GM18517 (cell line): Measurements from ENCODE around the gene CRY1.

Experiments used
- ATAC-seq: cut with Tn5 transposase; IDR thresholded peaks from one replicate; pipeline ENCODE4 v1.9.1; 2021; ENCODE audit warnings: mild to moderate bottlenecking, moderate library complexity; ENCODE audit not compliant: unreplicated experiment

Gene CRY1

DNA sequence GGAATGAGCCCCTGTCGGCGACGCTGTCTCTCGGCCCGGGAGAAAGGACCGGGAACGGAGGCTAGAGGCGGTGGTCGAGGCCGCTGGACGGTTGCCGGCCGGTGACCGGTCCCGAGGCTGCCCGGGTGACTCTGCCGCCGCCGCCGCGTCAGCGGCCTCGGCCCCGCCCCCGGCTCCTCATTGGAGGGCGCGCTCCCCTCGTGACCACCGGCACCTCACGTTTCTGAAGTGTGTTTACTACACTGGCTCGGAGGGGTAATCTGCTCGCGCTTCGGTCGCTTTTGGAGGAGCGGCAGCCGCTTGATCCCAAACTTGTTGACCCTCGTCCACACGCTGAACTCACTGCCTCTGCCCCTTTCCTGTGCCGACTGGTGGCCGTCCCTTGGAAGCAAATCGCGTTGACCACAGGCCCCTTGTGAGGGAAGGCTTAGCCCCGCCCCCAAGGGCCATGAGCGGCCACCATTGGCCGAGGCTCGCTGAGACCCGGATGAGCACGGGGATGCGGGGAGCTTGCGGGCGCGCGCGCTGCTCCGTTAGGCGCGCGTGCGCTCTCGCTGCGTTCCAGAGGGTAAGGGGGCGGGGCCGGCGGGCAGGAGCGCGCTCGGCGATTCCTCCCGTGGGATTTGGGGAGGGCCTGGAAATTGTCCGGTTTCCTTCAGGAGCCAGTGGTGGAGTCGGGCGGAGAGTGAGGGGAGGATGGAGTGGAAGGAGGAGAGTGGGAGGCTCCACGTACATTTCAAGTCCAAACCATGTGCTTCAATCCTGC lies at the start of gene CRY1:
Gene CRY1, minus strand, starts transcription at position 133 of the 766 bp plus-strand sequence. CDS start 588 bp downstream, outside the sequence.
- ATAC-seq = peak; percentile 85

DNA sequence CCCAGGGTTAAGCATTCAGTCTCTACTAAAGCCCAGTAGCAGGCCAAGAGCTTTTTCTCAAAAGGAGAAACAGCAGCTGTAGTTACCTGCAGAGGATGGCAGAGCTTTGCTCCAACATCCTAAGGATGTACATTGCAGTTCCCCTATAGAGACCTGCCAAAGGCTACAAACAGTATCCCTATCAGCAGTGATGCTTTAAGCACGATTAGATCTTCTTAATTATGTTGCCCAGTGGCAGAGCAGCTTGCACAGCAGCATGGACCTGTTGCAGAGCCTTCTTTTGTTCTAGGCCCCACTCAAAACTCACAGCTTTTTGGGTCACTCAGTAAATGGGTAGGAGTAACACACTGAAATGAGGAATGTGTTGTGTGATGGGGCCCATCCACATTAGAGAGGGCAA lies 46.4 kb upstream of the CRY1 start:
- ATAC-seq = no peak

DNA sequence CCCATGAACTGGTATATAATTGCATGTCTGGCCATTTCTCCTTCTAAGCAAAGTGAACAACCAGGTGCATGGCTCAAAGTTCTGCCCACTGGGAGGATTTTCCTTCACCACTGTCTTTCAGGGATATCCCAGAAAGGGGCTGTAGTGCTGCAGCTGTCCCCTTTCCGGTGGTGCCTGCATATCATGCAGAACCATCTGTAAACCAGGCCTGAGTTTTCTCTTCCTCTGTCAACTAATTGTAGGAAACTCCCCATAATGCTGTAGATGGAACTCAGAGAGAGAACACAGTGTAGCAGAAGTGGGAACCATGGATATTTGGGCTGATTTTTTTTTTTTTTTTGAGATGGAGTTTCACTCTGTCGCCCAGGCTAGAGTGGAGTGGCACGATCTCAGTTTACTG lies 45.6 kb upstream of the CRY1 start:
- no peak for ATAC-seq

DNA sequence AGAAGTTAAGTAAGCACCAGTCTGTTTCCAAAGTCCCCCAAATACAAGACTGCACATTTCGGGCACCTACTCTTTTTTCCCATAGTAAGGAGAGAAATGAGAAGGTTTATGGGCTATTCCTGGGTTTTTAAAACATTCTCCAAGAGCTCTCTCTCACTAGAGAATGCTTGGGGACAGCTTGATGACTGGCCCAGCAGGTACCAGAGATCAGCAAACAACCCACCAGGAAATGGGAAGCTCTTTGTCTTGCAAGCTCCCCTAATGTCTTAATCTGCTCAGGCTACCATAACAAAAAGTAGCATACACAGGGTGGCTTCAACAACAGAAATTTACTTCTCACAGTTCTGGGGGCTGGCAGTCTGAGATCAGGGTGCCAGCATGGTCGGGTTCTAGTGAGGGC lies 41.8 kb upstream of the CRY1 start:
- ATAC-seq = no peak

GRCh38 chr12:107134558-107134957 lies 41.2 kb upstream of the CRY1 start:
- no peak for ATAC-seq

DNA sequence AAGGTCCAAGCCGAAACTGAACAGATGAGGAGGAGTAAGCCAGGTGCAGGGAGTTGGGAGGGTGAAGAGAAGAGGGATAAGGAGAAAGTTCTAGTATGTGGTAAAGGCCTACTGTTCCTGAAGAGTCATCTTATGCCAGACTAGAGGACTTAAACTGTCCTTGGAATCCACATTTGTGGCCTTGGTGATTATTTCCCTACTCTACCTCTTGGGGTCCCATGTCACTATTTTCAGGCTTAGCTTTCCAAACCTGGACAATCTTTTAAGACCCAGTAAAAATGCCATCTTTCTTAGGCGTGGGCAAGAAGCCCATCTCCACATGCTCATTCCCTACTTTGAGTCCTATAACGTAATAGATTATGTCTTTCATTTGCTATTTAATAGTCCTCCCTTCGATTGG lies 40.1 kb upstream of the CRY1 start:
- no peak for ATAC-seq

DNA sequence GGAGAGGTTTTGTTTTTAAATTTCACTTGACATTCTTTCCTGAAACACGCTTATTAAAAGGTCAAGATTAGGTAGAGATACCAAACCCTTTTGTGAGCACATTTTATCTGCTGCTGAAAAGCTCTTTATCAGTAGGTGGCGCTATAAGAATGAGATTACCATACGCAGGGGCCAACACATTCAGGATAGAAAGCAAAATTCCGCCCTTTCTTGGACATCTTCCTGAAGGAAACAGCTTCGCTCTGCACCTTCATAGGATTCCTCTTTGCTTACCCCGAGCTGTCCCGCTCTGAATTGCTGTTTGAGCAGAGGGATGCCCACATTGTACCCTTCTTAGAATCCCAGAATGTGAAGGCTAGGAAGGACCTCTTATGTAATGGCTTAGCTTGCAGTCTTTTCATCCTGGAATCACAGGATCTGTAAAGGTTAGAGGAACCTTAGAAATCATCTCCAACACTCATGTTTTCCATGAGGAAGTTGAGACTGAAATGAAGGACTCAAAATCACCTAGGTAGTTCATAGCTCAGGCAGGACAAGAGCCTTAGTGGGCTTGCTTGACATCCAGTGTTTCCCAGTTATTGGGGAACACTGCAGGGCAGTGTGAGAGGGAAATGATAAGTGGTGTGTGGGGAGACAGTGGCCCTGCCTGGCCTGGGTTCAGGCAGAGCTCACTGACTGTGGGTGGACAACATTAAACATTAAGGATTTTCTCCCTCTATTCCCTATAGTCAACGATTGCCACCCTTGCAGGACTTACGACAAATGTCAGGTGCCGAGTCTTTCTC lies 38.7 kb upstream of the CRY1 start:
- no peak for ATAC-seq

- no peak for ATAC-seq
These were observed 37.7 kb upstream of the CRY1 start for GRCh38 chr12:107130830-107131611.

GRCh38 chr12:107129315-107129930 lies 36.1 kb upstream of the CRY1 start:
- ATAC-seq = no peak

DNA sequence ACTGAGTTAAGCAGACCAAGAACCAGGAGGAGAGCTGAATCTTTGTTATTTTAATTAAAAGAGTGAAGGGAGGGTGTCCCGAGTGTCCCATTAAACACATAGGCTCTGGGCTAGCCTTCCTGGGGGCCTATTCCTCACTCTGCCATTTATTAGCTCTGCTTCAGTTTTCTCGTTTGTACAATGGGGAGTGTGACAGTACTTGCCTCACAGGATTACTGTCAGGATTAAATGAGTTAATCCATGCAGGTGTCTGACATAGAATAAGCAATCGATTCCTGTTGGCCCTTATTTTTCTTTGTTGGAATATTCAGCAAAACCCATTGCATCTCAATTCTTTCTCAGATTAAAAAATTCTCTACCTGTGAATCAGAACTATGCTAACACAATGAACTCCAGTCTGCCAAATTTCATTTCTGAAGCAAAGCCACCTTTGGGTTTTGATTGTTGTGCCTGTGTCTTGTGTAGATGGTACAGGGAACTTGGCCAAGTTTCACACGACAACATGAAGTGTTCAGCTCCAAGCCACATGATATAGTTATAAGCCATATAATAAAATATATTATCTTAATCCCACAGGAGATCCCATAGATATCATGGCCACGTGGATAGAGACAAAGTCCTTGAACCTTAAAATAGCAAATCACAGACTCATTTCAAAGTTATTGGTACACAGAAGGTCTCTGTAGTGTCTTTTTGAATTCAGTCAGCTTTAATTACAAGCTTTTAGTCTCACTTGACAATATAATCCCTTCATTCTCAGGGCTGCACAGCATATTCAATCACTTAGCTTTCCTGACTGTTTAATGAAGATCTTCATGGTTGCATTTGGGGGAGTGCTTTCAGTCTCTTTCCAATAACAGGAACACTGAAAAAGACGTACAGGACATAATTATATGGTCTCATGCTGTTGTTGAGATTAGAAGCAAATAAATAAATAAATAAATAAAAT lies 34.4 kb upstream of the CRY1 start:
- ATAC-seq = no peak

DNA sequence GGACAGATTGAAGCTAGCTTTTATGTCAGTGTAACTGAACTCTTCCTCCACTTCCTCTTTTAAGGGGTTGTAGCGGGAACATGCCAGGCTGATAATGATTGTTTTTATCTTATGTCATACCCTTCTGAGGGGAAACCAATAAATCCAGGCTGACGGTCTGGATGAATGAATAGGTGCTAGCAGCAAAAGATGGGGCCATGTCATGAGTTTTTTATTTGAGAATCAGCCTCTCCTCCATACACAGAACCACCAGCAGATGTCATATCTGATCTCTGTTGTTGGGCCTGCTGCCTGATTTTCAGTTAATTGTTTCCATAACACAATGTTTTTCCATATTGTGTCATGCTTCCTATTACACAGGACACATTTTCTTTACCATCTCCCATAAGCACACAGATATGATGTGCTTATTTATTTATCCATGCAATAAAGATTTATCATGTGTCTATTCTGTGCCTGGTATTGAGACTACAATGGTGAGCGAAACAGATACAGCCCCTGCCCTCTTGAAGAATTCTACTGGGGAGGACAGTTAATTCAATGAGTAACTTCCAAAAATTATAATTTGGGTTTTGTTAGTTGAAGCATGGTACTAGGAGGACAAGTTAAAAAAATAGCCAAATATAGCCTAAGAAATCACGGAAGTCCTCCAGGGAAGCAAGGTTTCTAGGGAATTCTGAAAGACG lies 33.6 kb upstream of the CRY1 start:
- ATAC-seq = no peak

DNA sequence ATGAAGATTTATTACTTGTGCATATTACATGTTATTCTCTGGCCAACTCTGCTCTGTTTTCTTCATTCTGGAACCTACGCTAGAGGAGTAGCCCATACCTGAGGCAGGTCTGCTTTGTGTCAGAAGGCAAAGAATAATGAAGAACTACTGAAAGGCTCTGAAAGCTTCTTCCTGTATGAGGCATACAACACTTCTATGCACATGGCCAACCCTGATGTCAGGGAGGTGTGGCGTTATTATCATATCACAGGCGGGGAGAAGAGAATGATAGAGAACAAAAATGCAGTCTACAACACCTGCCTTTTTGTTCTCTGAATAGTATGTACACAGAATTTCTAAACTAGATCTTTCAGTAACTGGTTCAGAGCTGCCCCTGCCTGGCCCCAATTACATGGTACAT lies 32.5 kb upstream of the CRY1 start:
- ATAC-seq = no peak

DNA sequence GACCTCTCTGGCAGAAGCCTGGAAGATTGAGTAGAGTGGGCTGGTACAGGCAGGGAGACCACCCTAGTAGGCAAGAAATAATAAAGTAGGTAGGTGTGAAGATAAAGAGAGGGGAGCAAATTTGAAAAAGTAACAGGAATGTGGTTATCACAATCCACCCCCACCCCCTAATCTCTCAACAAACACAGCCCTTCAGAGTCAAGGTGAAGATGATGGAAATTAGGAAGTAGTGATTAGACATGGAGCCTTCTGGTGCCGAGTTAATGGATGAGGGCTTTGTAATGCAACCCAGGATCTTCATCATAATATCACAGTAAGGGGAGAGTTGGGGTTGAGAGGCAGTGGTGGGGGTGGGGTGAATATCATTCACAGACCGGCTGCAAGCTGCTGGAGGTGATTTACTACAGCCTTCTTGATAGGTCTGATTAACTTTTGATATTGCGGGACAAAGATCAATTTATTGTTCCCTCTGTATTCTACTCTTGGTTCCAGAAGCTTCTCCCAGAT lies 29.2 kb upstream of the CRY1 start:
- no peak for ATAC-seq

GRCh38 chr12:107119091-107119490 lies 25.7 kb upstream of the CRY1 start:
- no peak for ATAC-seq

GRCh38 chr12:107118624-107119023 lies 25.3 kb upstream of the CRY1 start:
- ATAC-seq = no peak

DNA sequence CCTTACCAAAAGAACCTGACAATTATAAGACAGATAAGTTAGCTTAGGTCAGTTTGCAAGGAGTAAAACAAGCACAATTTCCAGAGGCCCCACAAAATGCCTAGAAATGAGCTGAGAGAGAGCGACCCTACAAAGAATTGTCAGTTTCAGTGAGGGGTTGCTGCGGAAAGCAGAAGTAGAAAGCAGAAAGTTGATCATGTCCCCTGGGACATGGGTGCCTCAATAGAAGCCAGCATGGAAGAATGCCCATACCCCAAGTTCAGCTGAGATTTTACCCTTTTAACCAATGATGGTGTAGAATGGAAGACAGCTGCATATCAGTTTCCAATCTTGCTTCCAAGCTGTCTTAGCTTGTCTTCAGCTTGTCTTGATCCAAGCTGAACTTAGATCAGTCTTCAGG lies 21.8 kb upstream of the CRY1 start:
- no peak for ATAC-seq

- ATAC-seq = no peak
These were observed 18.0 kb upstream of the CRY1 start for GRCh38 chr12:107111314-107111713.

GRCh38 chr12:107109726-107110719 lies 16.7 kb upstream of the CRY1 start:
- ATAC-seq = no peak
